HFFc6 (cell line): Measurements from ENCODE around the gene CLEC4G. TPM values are rescaled to one million over a fixed set of nuclear protein-coding genes. Genes with fewer than 3 reads are reported as not detected.

ENCODE experiments used
- DNase-seq: peaks from one replicate; pipeline ENCODE4 v3.0.0-alpha.2; 2018
- H3K27ac Mint-ChIP-seq: 2 replicates; pipeline ENCODE4 v1.8.0; 2020; ENCODE audit warnings: mild to moderate bottlenecking, mixed read lengths
- H3K27me3 Mint-ChIP-seq: 2 replicates; pipeline ENCODE4 v1.8.0; 2021; ENCODE audit warnings: mild to moderate bottlenecking, moderate library complexity, mixed read lengths; ENCODE audit not compliant: insufficient read depth
- H3K36me3 Mint-ChIP-seq: 2 replicates; pipeline ENCODE4 v1.8.0; 2021; ENCODE audit warnings: low read depth, mixed read lengths
- H3K4me1 Mint-ChIP-seq: 2 replicates; pipeline ENCODE4 v1.8.0; 2020; ENCODE audit warnings: low read depth, mixed read lengths
- H3K4me3 Mint-ChIP-seq: 2 replicates; pipeline ENCODE4 v1.8.0; 2020; ENCODE audit warnings: mild to moderate bottlenecking, moderate library complexity, mixed read lengths
- H3K9me3 Mint-ChIP-seq: 2 replicates; pipeline ENCODE4 v1.8.0; 2020; ENCODE audit warnings: mild to moderate bottlenecking, mixed read lengths
- total RNA-seq, 6 experiments: library from RNA; stranded (reverse); fragmentation: NEBNext Ultra II Directional; extraction: Animal tissue kit (Norgen Biotek cat#: 25700); gene quantifications; 2 replicates in 1 of 6; 3 replicates in 5 of 6; pipeline ENCODE4 v1.2.3, GENCODE V29; 2021
- TF ChIP-seq, protein P1 (sequence below): fragments of 200-600 bp; sonication (generic); IDR thresholded peaks from 2 replicates; pipeline ENCODE4 v1.5.0; 2021; ENCODE audit warnings: antibody characterized with exemption, mild to moderate bottlenecking

CLEC4G gene
- total RNA-seq, 6 experiments from 2014 or later, result not detected

DNA sequence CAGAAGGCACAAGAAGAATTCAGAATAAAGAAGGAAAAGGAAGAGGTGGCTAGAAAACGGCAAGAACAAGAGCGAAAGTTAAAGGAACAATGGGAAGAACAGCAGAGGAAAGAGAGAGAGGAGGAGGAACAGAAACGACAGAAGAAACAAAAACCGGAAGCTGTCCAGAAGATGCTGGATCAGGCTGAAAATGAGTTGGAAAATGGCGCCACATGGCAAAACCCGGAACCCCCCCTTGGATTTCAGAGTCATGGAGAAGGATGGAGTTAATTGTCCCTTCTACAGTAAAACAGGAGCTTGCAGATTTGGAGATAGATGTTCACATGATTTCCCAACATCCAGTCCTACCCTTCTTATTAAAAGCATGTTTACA is 8.8 kb upstream of the CLEC4G start:
- H3K4me1 Mint-ChIP-seq, result no peaks in the 10 kb centered on the region
- H3K27me3 Mint-ChIP-seq, result peaks cover 22% of the 10 kb centered on the region

DNA sequence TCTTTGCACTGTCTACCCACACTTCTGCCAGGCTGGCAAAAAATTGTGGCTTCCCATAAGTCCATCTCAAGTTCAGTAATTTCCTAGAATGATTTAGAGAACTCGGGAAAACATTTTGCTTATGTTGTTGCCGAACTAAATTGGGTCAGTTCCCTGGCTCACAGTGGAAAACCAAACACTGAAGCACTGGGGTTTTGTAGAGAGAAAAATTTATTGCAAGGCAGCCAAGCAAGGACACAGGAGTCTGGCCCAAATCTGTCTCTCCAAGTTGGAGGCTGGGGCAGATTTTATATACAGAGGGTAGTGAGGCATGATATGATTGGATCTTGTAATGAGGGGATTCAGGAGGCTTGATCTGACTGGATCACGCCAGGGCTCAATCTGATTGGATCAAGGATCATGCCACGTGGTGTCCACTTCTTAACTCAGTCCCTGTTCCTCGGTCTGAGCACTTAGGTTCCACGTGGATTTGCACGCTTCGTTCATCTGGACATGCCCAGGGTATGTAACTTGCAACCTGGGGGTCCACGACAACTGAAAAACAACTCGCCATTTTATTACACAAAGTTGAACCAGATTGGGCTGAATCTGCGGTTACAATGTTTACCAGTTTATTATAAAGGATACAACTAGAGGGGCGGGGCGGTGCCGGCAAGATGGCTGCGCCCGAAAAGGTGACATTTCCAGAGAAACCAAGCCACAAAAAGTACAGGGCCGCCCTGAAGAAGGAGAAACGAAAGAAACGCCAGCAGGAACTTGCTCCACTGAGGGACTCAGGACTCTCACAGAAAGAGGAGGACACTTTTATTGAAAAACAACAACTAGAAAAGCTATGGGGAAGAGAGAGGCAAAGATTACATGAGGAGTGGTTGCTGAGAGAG is 8.1 kb upstream of the CLEC4G start:
- peaks cover 22% of the 10 kb centered on the region for H3K27me3 Mint-ChIP-seq
- no peaks in the 10 kb centered on the region for H3K4me1 Mint-ChIP-seq
- TF ChIP-seq, protein P1, sequence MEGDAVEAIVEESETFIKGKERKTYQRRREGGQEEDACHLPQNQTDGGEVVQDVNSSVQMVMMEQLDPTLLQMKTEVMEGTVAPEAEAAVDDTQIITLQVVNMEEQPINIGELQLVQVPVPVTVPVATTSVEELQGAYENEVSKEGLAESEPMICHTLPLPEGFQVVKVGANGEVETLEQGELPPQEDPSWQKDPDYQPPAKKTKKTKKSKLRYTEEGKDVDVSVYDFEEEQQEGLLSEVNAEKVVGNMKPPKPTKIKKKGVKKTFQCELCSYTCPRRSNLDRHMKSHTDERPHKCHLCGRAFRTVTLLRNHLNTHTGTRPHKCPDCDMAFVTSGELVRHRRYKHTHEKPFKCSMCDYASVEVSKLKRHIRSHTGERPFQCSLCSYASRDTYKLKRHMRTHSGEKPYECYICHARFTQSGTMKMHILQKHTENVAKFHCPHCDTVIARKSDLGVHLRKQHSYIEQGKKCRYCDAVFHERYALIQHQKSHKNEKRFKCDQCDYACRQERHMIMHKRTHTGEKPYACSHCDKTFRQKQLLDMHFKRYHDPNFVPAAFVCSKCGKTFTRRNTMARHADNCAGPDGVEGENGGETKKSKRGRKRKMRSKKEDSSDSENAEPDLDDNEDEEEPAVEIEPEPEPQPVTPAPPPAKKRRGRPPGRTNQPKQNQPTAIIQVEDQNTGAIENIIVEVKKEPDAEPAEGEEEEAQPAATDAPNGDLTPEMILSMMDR, result no peak
- H3K9me3 Mint-ChIP-seq, result no peaks in the 10 kb centered on the region
- no peak for DNase-seq
- H3K36me3 Mint-ChIP-seq, result no peaks in the 10 kb centered on the region
- H3K4me3 Mint-ChIP-seq, result peak overlapping the region; percentile 26; the same call in 1 of the 2 replicates
- H3K27ac Mint-ChIP-seq, result no peak overlapping the region

More for the DNA sequence above, 8.8 kb upstream of the CLEC4G start:
- Mint-ChIP-seq H3K27ac (no peak overlapping the region), H3K4me3 (peak overlapping the region; percentile 26; the same call in 1 of the 2 replicates), H3K9me3 (no peaks in the 10 kb centered on the region), H3K36me3 (no peaks in the 10 kb centered on the region)
- DNase-seq, result no peak
- TF ChIP-seq, protein P1, result no peak

DNA sequence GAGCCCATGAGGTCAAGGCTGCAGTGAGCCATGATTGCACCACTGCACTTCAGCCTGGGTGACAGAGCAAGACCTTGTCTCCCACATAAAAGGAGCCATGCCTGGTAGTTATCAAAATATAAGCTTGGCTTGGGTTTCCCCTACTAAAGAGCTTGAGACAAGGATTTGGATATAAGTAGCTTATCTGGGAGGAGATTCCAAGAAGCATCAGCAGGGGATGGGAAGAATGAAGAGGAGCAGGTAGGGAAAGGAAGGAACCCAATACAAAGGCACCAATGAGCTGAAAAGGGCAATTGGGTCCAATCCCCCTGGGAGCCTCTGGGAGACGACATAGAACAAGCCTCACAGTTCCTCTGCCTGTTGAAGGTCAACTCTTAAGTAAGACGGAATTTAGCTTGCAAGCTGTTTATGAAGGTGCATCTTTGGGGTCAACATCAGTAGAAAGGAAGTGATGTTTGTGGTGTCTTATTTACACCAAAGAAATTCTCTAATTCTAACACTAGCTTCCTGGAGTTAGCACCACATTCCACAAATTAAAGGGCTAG is 7.4 kb upstream of the CLEC4G start:
- DNase-seq, result no peak
- Mint-ChIP-seq H3K4me1 (no peaks in the 10 kb centered on the region), H3K27ac (no peak overlapping the region), H3K4me3 (no peak overlapping the region), H3K27me3 (peaks cover 22% of the 10 kb centered on the region), H3K9me3 (no peaks in the 10 kb centered on the region), H3K36me3 (no peaks in the 10 kb centered on the region)
- TF ChIP-seq, protein P1, result no peak

DNA sequence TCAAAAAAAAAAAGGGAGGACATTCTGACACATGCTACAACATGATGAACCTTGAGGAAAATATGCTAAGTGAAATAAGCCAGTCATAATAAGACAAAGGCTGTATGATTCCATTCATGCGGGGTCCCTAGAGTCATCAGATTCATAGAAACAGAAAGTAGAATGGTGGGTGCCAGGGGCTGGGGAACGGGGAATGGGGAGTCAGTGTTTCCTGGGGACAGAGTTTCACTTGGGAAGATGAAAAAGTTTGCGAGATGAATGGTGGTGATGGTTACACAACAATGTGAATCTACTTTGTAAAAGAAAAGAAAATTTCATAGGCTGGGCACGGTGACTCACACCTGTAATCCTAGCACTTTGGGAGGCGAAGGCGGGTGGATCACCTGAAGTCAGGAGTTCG is 6.1 kb upstream of the CLEC4G start:
- no peaks in the 10 kb centered on the region for H3K9me3 Mint-ChIP-seq
- H3K27me3 Mint-ChIP-seq, result peaks cover 18% of the 10 kb centered on the region
- no peak overlapping the region for H3K4me3 Mint-ChIP-seq
- no peaks in the 10 kb centered on the region for H3K4me1 Mint-ChIP-seq
- no peak overlapping the region for H3K27ac Mint-ChIP-seq
- no peak for DNase-seq
- TF ChIP-seq, protein P1, result no peak
- no peaks in the 10 kb centered on the region for H3K36me3 Mint-ChIP-seq

DNA sequence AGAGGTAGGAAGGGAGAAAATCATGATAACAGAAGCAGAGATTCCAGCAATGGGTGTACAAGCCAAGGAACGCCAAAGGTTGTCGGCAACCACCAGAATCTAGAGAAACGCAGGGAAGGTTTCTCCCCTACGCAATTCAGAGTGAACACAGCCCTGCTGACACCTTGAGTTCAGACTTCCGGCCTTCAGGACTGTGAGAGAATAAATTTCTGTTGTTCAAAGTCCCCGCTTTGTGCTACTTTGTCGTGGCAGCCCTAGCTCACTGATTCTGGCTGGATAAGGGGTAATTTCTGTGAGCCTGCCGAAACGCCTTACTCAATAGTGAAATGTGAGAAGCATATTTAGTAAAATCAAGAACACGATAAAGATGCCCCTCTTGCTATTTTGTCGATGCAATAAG is 5.3 kb upstream of the CLEC4G start:
- Mint-ChIP-seq H3K27me3 (peaks cover 17% of the 10 kb centered on the region), H3K4me1 (no peaks in the 10 kb centered on the region)
- TF ChIP-seq, protein P1, result no peak

More for the DNA sequence above, 5.3 kb upstream of the CLEC4G start:
- H3K27ac Mint-ChIP-seq, result no peak overlapping the region
- DNase-seq, result no peak
- no peaks in the 10 kb centered on the region for H3K36me3 Mint-ChIP-seq
- no peaks in the 10 kb centered on the region for H3K9me3 Mint-ChIP-seq
- H3K4me3 Mint-ChIP-seq, result no peak overlapping the region
